CD4-positive, alpha-beta T cell treated with Interferon gamma for 1 hour (primary cell): ENCODE results near the gene OR3A3.
A peak's percentile ranks its signal among the peaks of the same experiment; 100 is the strongest.
"Not testable (repeated sequence)": the region's sequence is repeated elsewhere in the genome, so short reads cannot be mapped to it uniquely, and the experiment has no call there.

Experiments used
- DNase-seq: peaks from one replicate; pipeline ENCODE4 v3.0.0-alpha.2; 2020

The OR3A3 gene

GRCh38 chr17:3411070-3411469 is at the start of gene OR3A3:
Gene OR3A3 (plus strand): TSS chr17:3411370.
- DNase-seq = no peak

- not testable (repeated sequence) for DNase-seq
Observed at GRCh38 chr17:3371167-3371566, 40.0 kb upstream of the OR3A3 start.

GRCh38 chr17:3378321-3378720 is 32.8 kb upstream of the OR3A3 start:
- no peak for DNase-seq

- no peak for DNase-seq
Observed at GRCh38 chr17:3381957-3382356, 29.2 kb upstream of the OR3A3 start.

GRCh38 chr17:3385869-3386816 is 25.0 kb upstream of the OR3A3 start, which contains the start of gene OR3A2:
Gene OR3A2 (minus strand): TSS chr17:3386308.
- peak; percentile 33 for DNase-seq

GRCh38 chr17:3389791-3390190 is 21.4 kb upstream of the OR3A3 start:
- DNase-seq = no peak

- DNase-seq = not testable (repeated sequence)
Observed at GRCh38 chr17:3397801-3398200, 13.4 kb upstream of the OR3A3 start.

- no peak for DNase-seq
Observed at GRCh38 chr17:3398310-3398709, 12.9 kb upstream of the OR3A3 start, which contains the start of gene OR1E1. Gene OR1E1 (minus strand): TSS chr17:3398410. CDS start chr17:3398410, 0 bp downstream.

- no peak for DNase-seq
Observed at GRCh38 chr17:3400055-3400454, 11.1 kb upstream of the OR3A3 start.

GRCh38 chr17:3401786-3402185 is 9.4 kb upstream of the OR3A3 start:
- DNase-seq = no peak

GRCh38 chr17:3403856-3404255 is 7.3 kb upstream of the OR3A3 start:
- DNase-seq = not testable (repeated sequence)

- not testable (repeated sequence) for DNase-seq
Observed at GRCh38 chr17:3412216-3412615, 1.0 kb downstream of the OR3A3 start.

GRCh38 chr17:3415610-3416009 is 4.4 kb downstream of the OR3A3 start:
- DNase-seq = no peak

GRCh38 chr17:3418222-3418621 is 7.1 kb downstream of the OR3A3 start:
- DNase-seq = no peak

- DNase-seq = peak; percentile 22
Observed at GRCh38 chr17:3433215-3433614, 22.0 kb downstream of the OR3A3 start.

GRCh38 chr17:3433741-3434140 is 22.6 kb downstream of the OR3A3 start, which contains the start of gene OR1E2:
Gene OR1E2 (minus strand): TSS chr17:3433841. CDS start chr17:3433841, 0 bp downstream.
- no peak for DNase-seq

GRCh38 chr17:3438368-3438767 is 27.2 kb downstream of the OR3A3 start:
- DNase-seq = no peak

GRCh38 chr17:3440451-3440850 is 29.3 kb downstream of the OR3A3 start:
- no peak for DNase-seq

- no peak for DNase-seq
Observed at GRCh38 chr17:3447625-3448024, 36.5 kb downstream of the OR3A3 start.

GRCh38 chr17:3448059-3448665 is 37.0 kb downstream of the OR3A3 start:
- DNase-seq = no peak

GRCh38 chr17:3466355-3466754 is 55.2 kb downstream of the OR3A3 start:
- not testable (repeated sequence) for DNase-seq

- DNase-seq = no peak
Observed at GRCh38 chr17:3469529-3469928, 58.4 kb downstream of the OR3A3 start.

- DNase-seq = no peak
Observed at GRCh38 chr17:3471599-3471998, 60.4 kb downstream of the OR3A3 start, which contains the start of gene SPATA22. Gene SPATA22 (minus strand): TSS chr17:3471819. CDS start chr17:3469325, 2,494 bp downstream.

GRCh38 chr17:3472137-3472536 is 61.0 kb downstream of the OR3A3 start:
- DNase-seq = no peak
